GM19035 (cell line): ENCODE results near the gene RPTOR.

Experiments used
- ATAC-seq: cut with Tn5 transposase; IDR thresholded peaks from one replicate; pipeline ENCODE4 v1.9.1; 2021; ENCODE audit not compliant: unreplicated experiment

RPTOR gene

GRCh38 chr17:80856863-80857755, 312.5 kb downstream of the RPTOR start:
- ATAC-seq = peak; percentile 9

DNA sequence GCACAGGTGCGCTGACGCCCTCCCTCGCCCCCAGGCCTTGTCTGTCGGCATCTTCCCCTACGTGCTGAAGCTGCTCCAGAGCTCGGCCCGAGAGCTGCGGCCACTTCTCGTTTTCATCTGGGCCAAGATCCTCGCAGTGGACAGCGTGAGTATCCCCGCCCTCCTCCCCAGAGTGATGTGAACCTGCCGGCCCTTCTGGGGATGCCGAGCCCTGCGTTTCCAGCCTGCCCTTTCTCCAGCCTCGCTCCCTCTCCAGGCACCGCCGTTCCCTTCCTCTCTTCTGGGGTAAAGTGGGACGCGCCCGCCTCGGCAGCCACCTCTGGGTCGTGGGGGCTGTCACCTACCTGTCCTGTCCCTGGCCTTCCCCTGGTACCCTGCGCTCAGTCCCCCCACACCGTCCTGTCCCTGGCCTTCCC, 313.1 kb downstream of the RPTOR start:
- no peak for ATAC-seq

- ATAC-seq = no peak
Measured at GRCh38 chr17:80858301-80859001, 313.8 kb downstream of the RPTOR start.

GRCh38 chr17:80859002-80859941, 314.6 kb downstream of the RPTOR start:
- no peak for ATAC-seq

GRCh38 chr17:80860101-80860671, 315.5 kb downstream of the RPTOR start:
- ATAC-seq = no peak

- ATAC-seq = no peak
Measured at GRCh38 chr17:80860703-80861417, 316.2 kb downstream of the RPTOR start.

- ATAC-seq = no peak
Measured at GRCh38 chr17:80861418-80861815, 316.8 kb downstream of the RPTOR start.

DNA sequence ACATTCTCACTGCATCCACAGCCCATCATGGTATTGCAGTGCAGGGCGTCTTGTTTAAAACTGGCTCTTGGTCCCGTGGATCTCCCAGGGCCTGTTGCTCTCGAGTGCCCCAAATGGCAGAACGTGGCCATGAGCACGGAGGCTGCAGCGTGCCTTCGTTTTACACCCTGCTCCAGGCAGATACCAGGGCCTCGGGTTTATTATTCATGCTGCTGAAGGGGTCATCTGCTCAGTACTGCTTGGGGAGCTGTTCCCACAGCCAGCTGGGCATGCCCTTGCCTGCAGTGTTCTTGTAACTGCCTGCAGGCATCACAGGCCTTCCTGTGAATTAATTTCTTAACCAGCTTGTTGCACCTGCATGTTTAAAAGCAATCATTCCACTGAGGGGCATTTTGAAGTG, 317.3 kb downstream of the RPTOR start:
- ATAC-seq = no peak

DNA sequence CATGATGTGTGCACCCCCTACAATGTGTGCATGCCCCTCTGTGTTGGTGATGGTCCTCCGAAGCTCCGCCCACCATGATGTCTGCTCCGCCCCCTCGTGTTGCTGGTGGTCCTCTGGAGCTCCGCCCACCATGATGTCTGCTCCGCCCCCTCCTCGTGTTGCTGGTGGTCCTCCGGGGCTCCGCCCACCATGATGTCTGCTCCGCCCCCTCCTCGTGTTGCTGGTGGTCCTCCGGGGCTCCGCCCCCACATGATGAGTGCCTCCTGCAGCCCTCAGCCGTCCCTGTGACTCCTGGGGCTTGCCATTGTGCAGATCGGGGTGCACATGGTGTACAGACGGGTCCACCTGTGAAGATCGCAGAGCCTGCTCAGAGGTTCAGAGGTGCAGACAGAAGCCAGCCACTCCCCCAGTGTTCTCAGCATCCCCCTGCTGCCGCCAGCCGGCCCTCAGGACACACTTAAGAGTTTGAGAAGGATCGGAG, 317.9 kb downstream of the RPTOR start:
- no peak for ATAC-seq

DNA sequence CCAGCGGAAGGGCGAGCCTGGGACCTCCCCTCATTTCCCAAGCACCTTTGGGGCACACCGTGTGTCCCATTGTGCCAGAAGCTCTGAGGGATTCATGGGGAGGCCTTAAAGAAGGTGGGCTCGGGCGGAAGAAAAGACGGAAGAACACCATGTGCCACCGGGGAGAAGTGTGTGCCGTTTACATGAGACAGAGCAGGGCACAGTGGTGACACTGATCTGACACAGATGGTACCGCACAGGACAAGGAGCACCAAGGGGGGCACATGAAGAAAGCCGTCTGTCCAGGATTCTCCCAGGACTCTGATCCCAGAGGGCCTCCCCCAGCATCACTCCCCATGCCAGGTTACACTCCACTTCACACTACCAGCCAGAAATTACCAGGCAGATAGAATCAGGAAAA, 318.3 kb downstream of the RPTOR start:
- ATAC-seq = no peak

DNA sequence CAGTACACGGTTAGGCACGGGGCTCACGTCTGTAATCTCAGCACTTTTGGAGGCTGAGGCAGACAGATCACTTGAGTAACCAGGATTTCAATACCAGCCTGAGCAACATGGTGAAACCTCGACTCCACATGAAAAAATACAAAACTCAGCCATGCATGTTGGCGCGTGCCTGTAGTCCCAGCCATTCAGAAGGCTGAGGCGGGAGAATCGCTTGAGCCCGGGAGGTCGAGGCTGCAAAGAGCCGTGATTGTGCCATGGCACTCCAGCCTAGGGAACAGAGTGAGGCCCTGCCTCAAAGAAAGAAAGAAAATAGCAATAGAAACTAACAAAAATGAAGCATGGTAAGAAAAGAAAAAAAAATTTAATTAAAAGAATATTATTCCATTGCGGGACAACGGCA, 319.0 kb downstream of the RPTOR start:
- ATAC-seq = no peak

- ATAC-seq = no peak
Measured at GRCh38 chr17:80864751-80865150, 320.1 kb downstream of the RPTOR start.

DNA sequence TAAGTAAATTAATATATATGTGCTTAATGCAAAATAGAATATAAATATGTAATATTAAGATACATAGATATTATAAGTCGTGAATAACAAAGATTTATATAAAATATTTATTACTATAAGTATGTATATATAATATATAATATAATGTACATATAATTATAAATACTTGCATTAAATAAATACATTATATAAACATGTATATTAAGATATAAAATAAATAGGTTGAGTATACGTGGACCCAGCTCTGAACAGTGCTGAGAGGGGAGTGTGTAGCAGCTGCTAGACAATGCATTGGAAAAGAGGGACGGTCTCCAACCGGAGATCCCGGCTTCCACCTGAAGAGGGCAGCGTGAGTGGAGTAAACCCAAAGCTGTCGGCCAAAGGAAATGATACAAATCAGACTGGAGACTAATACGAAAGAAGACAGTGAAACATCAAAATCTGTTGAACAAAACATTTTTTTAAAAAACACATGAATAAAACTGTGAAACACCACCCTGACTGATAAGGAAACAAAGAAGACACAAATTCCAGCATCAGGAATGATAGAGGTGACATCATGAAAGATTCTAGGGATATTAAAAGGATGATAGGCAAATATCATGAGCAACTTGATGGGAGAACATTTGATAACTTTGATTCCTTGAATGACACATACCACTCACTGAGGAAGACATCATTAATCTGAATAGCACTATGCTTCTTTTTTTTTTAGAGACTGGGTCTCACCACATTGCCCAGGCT, 321.6 kb downstream of the RPTOR start:
- no peak for ATAC-seq

GRCh38 chr17:80868022-80868609, 323.5 kb downstream of the RPTOR start:
- ATAC-seq = no peak

DNA sequence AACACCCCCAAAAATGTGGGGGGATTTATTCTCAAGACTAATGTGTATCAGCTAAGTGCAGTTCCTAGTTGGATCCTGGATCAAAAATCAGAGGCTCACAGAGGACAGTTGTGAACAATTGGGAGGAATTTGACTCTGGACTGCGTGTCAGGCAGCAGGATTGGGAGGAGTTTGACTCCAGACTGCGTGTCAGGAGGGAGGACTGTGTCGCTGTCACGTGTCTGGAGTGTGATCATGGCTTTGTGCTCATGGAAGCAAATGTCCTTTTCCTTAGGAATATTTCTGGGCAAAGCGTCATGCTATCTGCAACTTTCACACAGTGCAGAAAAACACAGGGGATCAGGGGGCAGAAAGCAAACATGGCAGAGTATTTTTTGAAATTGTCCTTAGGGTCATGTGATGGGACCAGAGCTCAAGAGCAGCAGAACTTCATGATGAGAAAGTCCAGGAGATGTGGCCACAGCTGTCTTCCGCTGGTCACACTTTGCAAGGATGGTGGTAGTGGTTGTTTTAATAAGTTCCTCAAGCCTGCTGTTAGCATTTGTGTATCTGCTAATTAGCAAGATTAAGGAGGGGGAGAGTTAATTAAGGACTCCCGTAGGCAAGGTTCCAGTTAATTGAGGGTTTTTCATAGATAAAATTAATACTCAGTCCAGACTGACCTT, 325.0 kb downstream of the RPTOR start:
- no peak for ATAC-seq

DNA sequence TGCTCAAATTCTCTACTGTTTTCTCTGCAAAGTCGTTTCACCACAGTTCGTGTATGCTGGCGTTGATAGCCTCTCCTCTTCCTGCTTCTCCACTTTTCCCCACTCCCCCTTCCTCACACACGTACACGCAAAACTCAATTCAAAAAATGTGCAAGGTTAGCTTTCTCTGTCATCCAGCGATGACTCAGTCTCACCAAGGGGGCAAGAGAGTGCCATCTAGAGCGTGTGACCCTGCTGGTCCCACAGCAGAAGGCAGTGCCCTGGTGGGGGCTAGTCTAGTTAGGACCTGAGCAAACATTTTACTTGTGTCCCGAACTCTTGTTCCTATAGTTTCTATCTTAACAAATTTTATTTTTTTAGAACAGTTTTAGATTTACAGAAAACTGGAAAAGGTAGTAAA, 325.8 kb downstream of the RPTOR start:
- ATAC-seq = no peak

- ATAC-seq = no peak
Measured at GRCh38 chr17:80871341-80871740, 326.7 kb downstream of the RPTOR start.

GRCh38 chr17:80872001-80872500, 327.4 kb downstream of the RPTOR start:
- no peak for ATAC-seq
